ENCODE results near the gene JAZF1.
A peak's percentile ranks its signal among the peaks of the same experiment; 100 is the strongest.

The JAZF1 gene

GRCh38 chr7:28178599-28178998 lies 2.0 kb downstream of the JAZF1 start:
- TF ChIP-seq CTCF (IDR thresholded peaks at IDR 0.05; ENCODE audit: low read depth, low read length, poor library complexity, severe bottlenecking) (no peak), EZH2phosphoT487 (IDR thresholded peaks at IDR 0.05; ENCODE audit: borderline replicate concordance, low read length) (no peak)
- H3K9me2 ChIP-seq (replicated peaks; ENCODE audit: control insufficient read depth, low read length), result no peaks in the 10 kb centered on the region
- peaks cover 81% of the 10 kb centered on the region for H3K4me1 ChIP-seq (ENCODE audit: control insufficient read depth, low read length)
- H3K4me2 ChIP-seq (ENCODE audit: low read length), result peak overlapping the region; percentile 94
- H3K4me3 ChIP-seq (ENCODE audit: low read length), result peak overlapping the region; percentile 75
- peaks cover 12% of the 10 kb centered on the region; the same call in 1 of the 2 replicates for H4K20me1 ChIP-seq (ENCODE audit: control insufficient read depth, insufficient read depth, low read depth, low read length)
- H3K9me3 ChIP-seq (ENCODE audit: control insufficient read depth, insufficient read depth, low read length), result no peaks in the 10 kb centered on the region
- no peak overlapping the region for H3K27ac ChIP-seq (ENCODE audit: low read depth, low read length)
- H3K36me3 ChIP-seq (ENCODE audit: control insufficient read depth, low read length), result peaks cover 23% of the 10 kb centered on the region
- peaks cover 23% of the 10 kb centered on the region for H3F3A ChIP-seq (ENCODE audit: control insufficient read depth, insufficient read depth)
- H3K79me2 ChIP-seq (ENCODE audit: control insufficient read depth, low read length), result peaks cover 62% of the 10 kb centered on the region
- no peaks in the 10 kb centered on the region for H3K27me3 ChIP-seq (ENCODE audit: control insufficient read depth, low read length)

GRCh38 chr7:28177836-28178235 lies 2.8 kb downstream of the JAZF1 start:
- Histone ChIP-seq H3K36me3 (ENCODE audit: control insufficient read depth, low read length) (peaks cover 23% of the 10 kb centered on the region), H4K20me1 (ENCODE audit: control insufficient read depth, insufficient read depth, low read depth, low read length) (peaks cover 12% of the 10 kb centered on the region; the same call in 1 of the 2 replicates), H3K9me2 (replicated peaks; ENCODE audit: control insufficient read depth, low read length) (no peaks in the 10 kb centered on the region), H3K4me1 (ENCODE audit: control insufficient read depth, low read length) (peaks cover 75% of the 10 kb centered on the region), H3K27me3 (ENCODE audit: control insufficient read depth, low read length) (no peaks in the 10 kb centered on the region), H3K27ac (ENCODE audit: low read depth, low read length) (no peak overlapping the region), H3F3A (ENCODE audit: control insufficient read depth, insufficient read depth) (peaks cover 23% of the 10 kb centered on the region), H3K4me2 (ENCODE audit: low read length) (peak overlapping the region; percentile 45), H3K9me3 (ENCODE audit: control insufficient read depth, insufficient read depth, low read length) (no peaks in the 10 kb centered on the region), H3K4me3 (ENCODE audit: low read length) (peak overlapping the region; percentile 38), H3K79me2 (ENCODE audit: control insufficient read depth, low read length) (peaks cover 69% of the 10 kb centered on the region)
- TF ChIP-seq EZH2phosphoT487 (IDR thresholded peaks at IDR 0.05; ENCODE audit: borderline replicate concordance, low read length), result no peak
- TF ChIP-seq CTCF (IDR thresholded peaks at IDR 0.05; ENCODE audit: low read depth, low read length, poor library complexity, severe bottlenecking), result no peak

GRCh38 chr7:28176645-28177044 lies 4.0 kb downstream of the JAZF1 start:
- Histone ChIP-seq H3K79me2 (ENCODE audit: control insufficient read depth, low read length) (peaks cover 81% of the 10 kb centered on the region), H4K20me1 (ENCODE audit: control insufficient read depth, insufficient read depth, low read depth, low read length) (peaks cover 12% of the 10 kb centered on the region; the same call in 1 of the 2 replicates), H3K27me3 (ENCODE audit: control insufficient read depth, low read length) (no peaks in the 10 kb centered on the region), H3F3A (ENCODE audit: control insufficient read depth, insufficient read depth) (peaks cover 17% of the 10 kb centered on the region), H3K4me2 (ENCODE audit: low read length) (peak overlapping the region; percentile 45), H3K36me3 (ENCODE audit: control insufficient read depth, low read length) (peaks cover 27% of the 10 kb centered on the region), H3K9me3 (ENCODE audit: control insufficient read depth, insufficient read depth, low read length) (no peaks in the 10 kb centered on the region), H3K27ac (ENCODE audit: low read depth, low read length) (no peak overlapping the region), H3K4me3 (ENCODE audit: low read length) (no peak overlapping the region), H3K4me1 (ENCODE audit: control insufficient read depth, low read length) (peaks cover 75% of the 10 kb centered on the region), H3K9me2 (replicated peaks; ENCODE audit: control insufficient read depth, low read length) (no peaks in the 10 kb centered on the region)
- TF ChIP-seq EZH2phosphoT487 (IDR thresholded peaks at IDR 0.05; ENCODE audit: borderline replicate concordance, low read length) (no peak), CTCF (IDR thresholded peaks at IDR 0.05; ENCODE audit: low read depth, low read length, poor library complexity, severe bottlenecking) (no peak)

All from DOHH2 (cell line).